ENCODE measurements around the gene DYNC1LI1. TPM values are rescaled to one million over a fixed set of nuclear protein-coding genes. Genes with fewer than 3 reads are reported as not detected.
"Not testable (repeated sequence)": the region's sequence is repeated elsewhere in the genome, so short reads cannot be mapped to it uniquely, and the experiment has no call there.

DYNC1LI1 gene
- total RNA-seq, 1 experiment from 2014 or later: 60.3 TPM

DNA sequence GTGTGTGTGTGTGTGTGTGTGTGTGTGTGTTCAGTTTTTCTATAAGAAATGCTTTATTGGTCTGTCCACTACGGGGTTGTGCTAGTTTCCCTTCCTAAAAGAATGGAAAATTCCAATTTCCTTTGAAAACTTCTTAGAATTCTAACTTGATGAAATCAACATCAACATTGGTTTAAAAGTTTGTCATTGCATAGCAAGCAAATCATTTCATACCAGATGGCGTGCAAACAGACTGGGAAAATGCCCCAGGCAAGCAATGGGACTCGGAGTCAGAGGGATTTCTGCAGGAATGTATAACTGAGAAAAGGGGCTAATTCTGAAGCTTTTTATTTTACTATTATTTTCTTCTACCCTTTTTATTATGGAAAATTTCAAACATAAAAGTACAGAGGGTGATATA is 13.1 kb upstream of the DYNC1LI1 start:
- DNase-seq (ENCODE audit: low read depth): peak; percentile 86

DNA sequence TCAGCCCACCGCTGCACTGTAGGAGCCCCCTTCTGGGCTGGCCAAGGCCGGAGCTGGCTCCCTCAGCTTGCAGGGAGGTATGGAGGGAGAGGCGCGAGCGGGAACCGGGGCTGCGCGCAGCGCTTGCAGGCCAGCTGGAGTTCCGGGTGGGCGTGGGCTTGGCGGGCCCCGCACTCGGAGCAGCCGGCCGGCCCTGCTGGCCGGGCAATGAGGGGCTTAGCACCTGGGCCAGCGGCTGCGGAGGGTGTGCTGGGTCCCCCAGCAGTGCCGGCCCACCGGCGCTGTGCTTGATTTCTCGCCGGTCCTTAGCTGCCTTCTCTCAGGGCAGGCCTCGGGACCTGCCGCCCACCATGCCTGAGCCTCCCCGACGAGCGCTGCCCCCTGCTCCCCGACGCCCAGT is 8.0 kb upstream of the DYNC1LI1 start:
- DNase-seq (ENCODE audit: low read depth): not testable (repeated sequence)

DNA sequence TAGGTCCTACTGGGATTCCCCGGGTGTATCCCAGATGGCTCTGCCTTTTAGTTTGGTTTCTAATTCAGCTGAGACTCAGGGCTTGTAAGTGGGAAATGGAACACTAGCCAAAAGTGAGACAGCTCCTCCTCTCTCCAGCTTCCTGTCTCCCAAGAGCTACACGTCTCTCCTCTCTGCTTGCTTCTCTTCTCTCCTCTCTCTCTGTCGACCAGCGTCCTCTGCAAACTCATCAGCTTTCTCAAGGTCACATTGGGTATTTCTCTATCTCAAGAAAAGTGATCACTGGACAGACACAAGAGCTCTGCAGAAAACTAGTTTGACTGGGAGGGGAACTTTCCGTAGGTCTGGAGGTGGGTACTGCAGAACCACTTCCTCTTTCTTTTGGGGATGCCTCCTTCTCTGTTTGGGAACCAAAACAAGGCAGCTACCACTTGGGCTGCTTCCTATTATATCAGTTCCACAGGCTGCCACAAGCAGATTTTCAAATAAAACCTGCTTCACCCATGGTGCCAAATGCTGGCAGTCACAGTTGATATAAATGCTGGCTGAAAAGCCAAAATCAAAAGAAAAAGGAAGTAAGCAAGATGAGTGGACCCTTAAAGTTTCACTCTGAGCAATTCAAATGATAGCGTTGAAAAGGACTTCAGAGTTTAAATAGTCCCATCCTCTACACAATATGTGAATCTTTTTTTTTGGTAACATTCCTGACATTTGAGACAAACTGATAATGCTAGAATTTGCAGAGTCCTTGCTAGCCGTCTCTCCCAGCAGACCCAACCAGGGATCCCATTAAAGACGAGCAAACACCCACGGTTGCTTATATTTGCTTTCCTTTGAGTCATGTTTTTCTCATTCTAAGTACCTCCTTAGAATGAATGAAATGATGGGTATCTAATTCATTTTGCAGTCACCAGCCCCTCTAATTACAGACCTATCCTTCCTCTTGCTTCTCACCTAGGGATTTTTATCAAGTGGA is 7.2 kb upstream of the DYNC1LI1 start:
- DNase-seq (ENCODE audit: low read depth): peak; percentile 52

DNA sequence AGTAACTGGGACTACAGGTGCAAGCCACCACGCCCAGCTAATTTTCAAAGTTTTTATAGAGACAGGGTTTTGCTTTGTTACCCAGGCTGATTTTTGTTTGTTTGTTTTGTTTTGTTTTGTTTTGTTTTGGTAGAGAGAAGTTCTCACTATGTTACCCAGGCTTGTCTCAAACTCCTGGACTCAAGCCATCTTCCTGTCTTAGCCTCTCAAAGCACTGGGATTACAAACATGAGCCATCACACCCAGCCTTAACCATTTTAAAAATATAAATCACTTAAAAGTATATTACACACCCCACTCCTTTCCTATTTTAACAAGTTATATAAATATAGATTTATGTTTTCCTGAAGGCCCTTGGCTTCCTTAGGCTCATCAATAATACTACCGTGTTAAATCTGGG is 6.5 kb upstream of the DYNC1LI1 start:
- DNase-seq (ENCODE audit: low read depth): peak; percentile 18

DNA sequence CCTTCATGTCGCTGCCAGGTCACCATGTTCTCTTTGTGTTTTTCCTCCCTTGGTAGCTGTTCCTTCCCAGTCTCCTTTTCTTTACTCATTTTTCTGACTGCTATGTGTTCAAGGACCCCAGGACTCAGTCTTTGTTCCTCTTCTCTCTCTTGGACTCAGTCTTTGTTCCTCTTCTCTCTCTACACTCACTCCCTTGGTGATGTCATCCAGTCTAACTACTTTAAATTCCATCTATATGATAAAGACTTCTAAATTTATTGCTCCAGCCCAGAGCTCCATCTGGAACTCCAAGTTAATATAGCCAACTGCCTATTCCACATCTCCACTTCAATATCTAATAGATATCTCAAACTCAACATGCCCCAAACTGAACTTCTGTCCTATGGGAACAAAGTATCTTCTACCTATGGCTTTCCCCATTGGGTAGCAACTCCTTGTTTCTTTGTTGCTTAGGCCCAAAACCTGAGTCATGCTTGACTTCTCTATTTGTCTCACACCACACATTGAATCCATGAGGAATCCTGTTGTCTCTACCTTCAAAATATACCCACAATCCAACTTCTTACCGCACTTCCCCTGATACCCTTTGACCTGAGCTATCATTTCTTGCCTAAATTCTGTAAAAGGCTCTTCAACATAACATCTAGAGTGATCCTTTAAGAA is 4.9 kb upstream of the DYNC1LI1 start:
- no peak for DNase-seq (ENCODE audit: low read depth)

DNA sequence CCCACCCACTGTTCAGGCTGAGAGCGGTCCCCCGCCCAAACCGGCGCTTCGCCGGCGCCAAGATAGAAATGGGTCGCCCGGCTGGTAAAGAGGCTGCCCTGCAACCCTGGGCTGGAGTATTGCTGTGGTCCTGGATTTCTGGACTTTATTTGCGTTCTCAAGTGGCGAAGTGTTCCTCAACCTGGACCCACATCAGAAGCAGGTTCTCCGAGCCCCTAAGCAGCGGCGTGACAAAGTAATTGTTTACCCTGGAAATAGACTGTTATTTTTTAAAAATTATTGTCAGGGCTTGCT is 481 bp upstream of the DYNC1LI1 start:
- no peak for DNase-seq (ENCODE audit: low read depth)

DNA sequence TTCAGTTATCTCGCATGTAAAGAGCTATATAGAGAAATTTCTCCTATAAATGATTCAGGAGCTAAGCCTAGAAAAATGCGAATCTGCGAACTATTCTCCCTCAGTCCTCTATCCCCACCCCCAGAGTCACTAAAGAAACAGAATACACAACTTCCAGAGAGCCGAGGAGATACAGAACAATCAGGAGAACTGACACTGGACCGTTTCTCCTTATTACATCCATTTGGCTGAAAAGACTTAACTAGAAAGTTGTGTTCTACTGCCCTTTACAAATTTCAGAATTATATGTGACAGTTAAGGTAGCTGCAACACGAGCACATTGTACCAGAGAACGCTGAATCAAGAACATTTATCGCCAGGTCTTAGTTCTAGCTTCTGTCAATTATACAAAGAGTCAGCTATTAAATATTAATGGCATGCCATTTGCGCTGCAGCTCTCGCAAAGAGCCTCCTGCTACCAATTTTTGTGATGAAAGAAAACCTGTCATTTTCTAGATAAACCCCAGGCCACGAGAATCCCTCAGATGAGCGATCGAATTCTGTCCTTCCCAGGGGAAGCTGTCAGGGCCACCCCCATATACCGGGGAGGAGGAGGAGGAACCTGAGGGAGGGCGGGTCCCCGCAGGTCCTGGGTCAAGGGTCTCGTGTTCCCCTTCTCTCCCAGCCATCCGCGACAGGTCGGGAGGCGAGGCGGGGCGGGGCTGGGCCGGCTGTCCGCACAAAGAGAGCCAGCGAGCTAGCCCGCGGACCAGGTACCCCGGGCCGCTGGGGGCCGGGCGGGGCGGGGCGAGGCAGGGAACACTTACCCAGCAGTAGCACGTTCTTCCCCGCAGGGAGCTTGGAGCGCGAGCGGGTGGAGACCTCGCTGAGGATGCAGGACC is 878 bp downstream of the DYNC1LI1 start:
- DNase-seq (ENCODE audit: low read depth): peak; percentile 61

DNA sequence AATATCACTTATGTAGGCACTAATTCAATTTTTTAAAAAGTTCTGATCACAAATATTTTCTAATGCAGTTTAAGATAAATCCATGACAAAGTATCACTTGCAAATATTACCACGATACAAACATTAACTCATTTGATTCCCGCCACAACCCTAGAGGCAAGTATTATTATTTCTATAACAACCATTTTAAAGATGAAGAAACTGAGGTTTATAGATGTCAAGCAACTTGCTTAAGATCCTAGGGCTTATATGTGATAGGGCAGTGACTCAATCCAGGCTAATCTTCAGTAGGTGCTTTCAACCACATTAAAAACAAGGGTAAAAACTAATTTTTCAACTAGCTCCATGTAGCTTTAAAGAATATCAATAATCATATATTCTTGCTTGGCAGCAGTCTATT is 1.7 kb downstream of the DYNC1LI1 start:
- DNase-seq (ENCODE audit: low read depth): no peak

DNA sequence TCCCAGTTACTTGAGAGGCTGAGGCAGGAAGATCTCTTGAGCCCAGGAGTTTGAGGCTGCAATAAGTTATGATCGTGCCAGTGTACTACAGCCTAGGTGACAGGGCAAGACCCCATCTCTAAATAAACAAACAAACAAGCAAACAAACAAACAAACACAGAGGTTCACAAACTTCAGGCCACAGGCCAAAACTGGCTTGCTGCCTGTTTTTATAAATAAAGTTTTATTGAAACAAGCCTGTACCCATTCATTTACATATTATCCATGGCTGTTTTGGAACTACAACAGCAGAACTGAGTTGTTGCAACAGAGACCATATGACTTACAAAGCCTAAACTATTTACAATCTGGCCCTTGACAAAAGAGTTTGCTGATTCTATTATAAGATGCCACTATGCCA is 6.5 kb downstream of the DYNC1LI1 start:
- DNase-seq (ENCODE audit: low read depth): no peak

DNA sequence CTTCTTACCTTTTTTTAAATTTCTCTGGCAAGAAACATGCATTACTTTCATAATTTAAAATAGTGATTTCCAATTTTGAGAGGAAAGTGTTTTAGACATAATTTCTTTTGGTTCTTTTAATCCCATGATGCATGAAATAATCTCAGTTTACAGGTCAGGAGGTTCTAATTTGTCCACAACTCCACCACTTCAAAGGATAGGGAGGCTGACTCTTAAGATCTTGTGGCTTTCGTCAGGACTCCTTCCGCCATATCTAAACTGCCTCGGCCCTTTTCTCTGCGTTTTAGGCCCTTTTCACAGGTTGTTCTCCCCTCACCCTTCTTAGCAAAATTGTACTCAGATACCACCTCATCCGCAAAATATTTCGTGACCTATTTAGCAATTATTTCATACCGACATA is 8.0 kb downstream of the DYNC1LI1 start:
- no peak for DNase-seq (ENCODE audit: low read depth)

DNA sequence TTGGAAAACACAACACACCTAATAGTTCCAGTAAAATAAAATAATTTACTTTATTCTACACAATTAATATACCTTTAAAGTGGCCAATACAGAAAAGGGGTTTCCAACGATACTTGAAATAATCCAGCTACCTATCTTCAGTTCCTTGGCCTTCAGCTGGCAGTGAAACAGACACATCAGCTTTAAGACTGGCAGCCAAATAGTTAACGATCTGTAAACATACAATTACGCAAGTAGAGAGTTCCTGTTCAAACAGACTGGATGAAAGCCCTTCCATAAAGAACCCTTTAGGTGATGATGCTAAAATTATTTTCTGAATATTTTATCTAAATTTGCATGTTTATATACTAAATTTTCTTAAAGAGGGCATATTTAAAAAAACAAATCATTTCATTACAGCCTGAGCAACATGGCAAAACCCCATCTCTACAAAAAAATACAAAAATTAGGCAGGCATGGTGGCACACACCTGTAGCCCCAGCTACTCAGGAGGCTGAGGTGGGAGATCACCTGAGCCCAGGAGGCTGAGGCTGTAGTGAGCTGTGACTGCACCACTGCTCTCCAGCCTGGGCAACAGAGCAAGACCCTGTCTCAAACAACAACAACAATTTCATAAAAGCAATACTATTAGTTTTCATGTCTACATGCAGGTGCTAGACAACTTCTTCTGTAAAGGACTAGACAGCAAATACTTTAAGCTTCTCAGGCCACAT is 12.9 kb downstream of the DYNC1LI1 start:
- no peak for DNase-seq (ENCODE audit: low read depth)

DNA sequence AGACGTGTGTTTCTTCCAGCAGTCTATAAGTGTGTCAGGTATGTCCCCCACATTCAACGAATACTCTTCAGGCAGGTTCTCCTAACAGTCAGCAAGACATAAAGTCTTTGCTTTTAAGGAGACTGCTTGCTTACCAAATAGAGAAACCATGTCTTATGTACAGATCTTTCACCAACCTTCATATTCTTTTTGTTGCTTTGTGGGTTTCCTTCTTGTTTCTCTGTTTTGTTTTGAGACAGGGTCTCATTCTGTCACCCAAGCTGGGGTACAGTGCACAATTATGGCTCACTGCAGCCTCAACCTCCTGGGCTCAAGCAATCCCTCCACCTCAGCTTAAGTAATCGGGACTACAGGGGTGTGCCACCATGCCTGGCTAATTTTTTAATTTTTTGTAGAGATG is 14.3 kb downstream of the DYNC1LI1 start:
- no peak for DNase-seq (ENCODE audit: low read depth)

DNA sequence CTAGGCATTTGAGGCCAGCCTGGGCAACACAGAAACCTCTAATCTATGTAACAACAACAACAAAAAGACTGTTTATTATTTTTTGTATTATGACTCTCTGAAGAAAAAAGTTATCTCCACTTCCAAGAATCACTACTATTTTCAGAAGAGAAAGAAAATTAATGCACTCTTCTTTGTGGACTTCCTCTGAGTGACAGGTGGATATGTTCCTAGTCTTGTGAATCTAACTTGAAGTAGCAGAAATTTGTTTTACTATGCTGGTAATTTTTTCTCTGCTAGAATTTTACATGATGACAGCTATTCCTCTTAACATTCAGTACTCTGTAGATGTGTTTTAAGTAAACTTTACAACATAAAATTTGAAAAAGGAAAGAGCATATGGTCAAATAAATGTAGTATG is 16.7 kb downstream of the DYNC1LI1 start:
- no peak for DNase-seq (ENCODE audit: low read depth)

DNA sequence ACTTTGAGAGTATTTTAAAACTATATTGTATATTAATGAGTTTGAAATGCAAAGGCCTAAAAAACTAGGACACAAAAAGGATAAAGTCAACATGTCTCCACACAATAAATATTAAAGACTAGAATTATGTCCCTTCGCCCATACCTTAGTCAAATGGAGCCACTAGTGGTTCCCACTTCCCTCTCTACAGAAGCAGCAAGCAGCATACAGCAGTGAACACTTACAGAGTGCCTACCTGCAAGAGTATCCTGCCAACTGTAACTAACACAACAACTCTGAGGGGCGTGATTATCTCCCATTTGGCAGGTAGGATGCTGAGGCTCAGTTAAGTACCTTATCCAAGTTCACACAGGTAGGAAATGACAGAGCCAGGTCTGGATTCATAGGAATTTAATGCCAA is 17.2 kb downstream of the DYNC1LI1 start:
- no peak for DNase-seq (ENCODE audit: low read depth)

DNA sequence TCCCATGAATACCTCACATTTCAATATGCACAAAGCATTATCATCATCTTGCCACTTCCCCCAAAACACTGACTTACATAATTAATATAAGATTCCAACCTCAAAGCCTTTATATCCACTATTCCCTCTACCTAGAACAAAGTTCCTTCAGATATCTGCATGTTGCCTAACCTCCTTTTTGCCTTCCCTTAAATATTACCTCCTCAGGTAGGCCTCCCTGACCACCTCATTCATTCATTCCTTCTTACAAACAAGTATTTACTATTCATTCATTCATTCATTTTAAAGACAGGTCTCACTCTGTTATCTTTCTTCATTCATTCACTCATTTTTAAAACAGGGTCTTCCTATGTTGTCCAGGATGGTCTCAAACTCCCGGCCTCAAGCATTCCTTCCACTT is 18.6 kb downstream of the DYNC1LI1 start:
- no peak for DNase-seq (ENCODE audit: low read depth)

DNA sequence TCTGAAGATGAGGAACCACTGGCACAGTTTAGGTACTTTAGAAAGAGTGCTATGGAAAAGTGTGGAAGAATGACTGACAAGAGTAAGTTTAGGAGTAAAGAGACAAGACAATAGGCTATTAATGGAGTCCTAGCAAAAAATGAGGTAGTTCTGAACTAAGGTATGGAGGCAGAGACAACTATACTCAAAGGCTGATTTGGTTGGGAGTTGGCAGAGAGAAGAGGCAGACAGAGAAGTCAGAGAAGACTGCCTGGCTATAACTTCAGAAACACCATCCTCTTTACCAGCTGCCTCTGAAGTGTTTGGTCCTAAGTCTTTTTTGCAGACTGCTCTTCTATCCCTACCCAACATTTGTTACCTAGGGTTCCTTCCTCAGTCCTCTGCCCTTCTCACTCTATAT is 19.2 kb downstream of the DYNC1LI1 start:
- DNase-seq (ENCODE audit: low read depth): no peak

DNA sequence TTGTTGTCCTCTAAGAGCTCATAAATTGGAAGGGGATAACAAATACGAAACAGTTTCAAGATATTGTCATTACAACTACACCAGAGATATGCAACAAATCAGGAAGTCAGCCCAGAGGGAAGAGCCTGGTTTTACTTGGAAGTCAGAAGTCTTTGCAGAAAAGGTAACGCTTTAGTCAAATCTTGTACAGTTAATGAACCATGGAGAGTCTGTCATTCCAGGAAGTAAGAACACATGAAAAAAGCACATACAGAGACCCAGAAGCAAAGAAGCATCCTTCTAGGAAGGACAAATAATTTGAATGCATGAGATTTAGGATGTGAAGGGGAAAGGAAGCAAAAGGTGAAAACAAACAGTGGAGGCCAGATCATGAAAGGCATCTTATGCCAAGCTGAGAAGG is 19.6 kb downstream of the DYNC1LI1 start:
- no peak for DNase-seq (ENCODE audit: low read depth)

DNA sequence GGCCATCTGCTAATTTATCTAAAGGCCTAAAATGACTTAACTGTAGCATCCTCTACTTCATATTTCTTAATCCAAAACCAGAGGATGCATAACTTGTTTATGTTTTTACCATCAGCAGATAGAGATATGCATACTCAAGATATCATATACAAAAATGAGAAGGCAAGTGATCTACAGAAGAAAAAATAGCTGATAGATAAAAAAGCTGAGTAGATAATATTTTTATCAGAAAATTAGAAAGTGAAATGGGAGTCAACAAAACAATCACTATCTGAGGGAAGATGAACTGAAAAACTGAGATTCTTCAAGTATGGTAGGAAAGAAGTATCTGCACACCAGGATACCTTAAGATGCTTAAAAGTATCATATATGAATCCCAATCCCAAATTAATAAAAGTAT is 25.4 kb downstream of the DYNC1LI1 start:
- DNase-seq (ENCODE audit: low read depth): no peak

DNA sequence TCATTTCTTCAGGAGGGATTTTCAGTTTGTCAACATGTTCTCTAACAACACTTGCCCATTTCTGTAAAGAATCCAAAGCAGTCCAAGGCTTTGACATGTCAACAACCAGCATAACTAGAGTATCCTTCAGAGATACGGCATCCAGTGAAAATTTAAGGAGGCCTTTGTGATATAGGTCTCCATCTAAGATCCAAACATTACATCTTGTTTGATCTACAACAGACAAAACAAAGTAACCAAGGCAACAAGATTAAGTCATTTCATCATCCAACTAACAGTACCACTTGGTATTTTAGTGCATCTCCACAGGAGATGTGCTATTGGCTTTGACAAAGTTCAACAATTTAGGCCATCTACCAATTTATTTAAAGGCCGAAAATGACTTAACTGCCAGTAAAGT is 25.8 kb downstream of the DYNC1LI1 start:
- peak; percentile 7 for DNase-seq (ENCODE audit: low read depth)

DNA sequence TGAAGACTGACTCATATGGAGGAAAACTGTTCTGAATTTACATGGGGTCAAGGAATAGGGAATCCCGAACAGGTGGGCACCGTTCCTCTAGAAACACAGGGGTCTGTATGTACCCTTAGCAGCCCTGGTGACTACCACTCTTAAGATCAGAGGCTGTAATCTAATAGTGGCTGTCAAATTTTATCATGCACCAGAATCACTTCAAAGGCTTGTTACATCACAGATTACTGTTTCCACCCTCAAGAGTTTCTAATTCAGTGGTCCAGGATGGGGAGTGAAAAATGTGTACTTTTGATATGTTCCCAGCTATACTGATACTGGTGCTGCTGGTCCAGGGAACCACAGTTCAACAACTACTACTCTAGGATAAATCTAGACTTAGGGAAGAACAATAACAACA is 27.9 kb downstream of the DYNC1LI1 start:
- no peak for DNase-seq (ENCODE audit: low read depth)

DNA sequence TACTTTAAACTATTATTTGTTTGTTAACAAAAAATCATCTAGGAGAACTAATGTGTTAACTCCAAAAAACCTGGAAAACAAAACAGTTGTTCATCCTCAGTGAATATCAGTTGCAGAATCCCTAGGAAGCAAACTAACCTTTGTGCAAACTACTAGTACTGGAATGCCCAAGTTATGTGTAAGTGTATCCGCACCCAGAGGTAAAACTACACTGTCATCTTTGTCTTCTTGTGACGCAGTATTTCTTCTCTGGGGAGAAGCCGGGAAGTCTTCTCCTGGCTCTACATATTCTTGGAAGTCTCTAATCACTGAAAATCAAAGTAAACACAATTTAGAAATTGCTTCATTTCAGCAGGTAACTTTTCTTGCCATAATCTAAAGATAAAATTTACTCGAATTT is 29.8 kb downstream of the DYNC1LI1 start:
- DNase-seq (ENCODE audit: low read depth): no peak

DNA sequence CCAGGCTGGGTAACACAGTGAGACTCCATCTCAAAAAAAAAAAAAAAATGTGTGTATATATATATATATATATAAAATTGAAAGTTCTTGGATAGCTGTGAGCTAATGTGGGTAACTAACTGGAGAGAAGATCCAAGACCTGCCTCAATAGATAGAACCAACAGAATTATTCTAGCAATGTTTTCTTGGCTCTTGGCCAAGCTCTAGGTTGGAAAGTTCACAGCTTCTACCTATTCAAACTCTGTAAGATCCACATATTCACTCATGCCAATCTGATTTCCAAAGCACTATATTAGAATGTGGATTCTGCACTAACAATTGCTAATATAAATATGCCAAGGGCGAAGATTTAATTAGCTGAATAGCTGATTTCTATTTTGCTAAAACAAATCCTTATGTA is 38.2 kb downstream of the DYNC1LI1 start:
- no peak for DNase-seq (ENCODE audit: low read depth)
